ENCODE results near the gene ATP8A1. TPM values are rescaled to one million over a fixed set of nuclear protein-coding genes. Genes with fewer than 3 reads are reported as not detected.
"Not testable (repeated sequence)": the region's sequence is repeated elsewhere in the genome, so short reads cannot be mapped to it uniquely, and the experiment has no call there.

ATP8A1 gene
- polyA plus RNA-seq, 12 donors = 5.7 to 18.2 (median 11.0) TPM; not detected in 1

DNA sequence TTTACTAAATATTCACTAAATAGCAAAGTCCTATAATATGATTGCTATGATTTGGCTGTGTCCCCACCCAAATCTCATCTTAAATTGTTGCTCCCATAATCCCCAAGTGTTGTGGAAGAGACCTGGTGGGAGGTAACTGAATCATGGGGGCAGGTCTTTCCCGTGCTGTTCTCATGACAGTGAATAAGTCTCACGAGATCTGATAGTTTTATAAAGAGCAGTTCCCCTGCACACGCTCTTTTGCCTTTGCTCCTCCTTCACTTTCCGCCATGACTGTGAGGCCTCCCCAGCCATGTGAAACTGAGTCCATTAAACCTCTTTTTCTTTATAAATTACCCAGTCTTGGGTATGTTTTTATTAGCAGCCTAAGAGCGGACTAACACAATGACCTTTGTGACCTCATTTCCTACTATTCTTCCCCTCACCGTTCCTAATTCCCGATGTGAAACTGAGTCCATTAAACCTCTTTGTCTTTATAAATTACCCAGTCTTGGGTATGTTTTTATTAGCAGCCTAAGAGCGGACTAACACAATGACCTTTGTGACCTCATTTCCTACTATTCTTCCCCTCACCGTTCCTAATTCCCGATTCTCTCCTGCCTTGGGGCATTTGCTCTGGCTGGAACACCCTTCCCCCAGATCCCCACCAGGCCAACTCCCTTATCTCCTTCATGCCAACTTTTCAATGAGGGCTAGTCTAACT, 4.2 kb downstream of the ATP8A1 start:
- DNase-seq = not testable (repeated sequence)

DNA sequence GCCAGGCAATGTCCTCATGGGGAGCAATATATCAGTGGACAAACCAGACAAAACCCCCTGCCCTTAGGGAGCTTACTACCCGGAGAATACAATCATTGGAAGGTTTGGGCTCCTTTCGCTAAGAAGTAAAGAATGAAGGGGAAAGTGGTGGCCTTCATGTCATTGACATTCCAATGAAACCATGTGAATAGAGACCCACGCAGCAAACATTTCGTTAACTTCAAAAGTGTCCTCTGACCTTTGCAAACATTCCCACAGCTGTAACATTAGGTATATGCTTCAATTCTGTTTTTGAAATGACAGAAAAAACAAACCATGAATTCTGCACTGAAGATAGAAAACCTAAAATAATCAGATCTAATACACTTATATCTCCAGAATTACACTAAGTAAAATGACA, 7.0 kb downstream of the ATP8A1 start:
- DNase-seq = no peak

GRCh38 chr4:42646999-42647541, 9.8 kb downstream of the ATP8A1 start:
- no peak for DNase-seq

DNA sequence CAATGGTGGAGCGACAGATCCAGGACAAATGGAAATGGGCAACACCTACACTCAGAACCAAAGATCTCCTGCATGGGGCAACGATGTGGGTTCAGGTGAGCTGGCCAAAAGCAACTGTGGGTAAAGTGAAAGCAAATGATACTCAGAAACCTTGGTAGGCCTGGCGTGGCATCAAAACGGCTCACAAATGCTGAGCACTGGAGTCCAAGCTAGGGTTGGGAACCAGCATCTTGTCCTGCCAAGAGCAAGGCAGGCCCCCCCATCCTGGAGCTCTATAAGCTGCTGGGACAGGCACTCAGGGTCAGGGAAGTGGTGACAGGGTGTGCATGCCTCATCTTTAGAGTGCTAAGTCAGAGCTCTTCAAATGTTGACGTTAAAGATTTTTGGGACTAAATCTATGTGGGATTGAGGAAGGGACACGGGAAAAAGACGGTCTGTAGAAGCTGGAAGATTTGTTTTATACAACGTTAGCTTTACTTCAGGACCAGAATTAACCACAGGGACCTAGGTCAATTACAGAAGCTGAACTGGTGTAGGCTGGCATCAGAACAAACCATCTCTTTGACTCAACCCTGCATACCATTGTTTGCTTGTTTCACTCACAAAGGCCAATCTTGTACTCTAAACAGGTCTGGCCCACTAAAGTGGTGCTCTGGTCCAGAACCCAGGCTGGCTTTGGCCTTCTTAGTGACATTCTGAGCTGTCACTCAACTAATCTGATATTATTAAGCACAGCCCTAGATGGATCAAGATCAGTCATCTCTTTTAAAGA, 10.7 kb downstream of the ATP8A1 start:
- DNase-seq = no peak

- no peak for DNase-seq
Observed at GRCh38 chr4:42644897-42645296, 12.0 kb downstream of the ATP8A1 start.

DNA sequence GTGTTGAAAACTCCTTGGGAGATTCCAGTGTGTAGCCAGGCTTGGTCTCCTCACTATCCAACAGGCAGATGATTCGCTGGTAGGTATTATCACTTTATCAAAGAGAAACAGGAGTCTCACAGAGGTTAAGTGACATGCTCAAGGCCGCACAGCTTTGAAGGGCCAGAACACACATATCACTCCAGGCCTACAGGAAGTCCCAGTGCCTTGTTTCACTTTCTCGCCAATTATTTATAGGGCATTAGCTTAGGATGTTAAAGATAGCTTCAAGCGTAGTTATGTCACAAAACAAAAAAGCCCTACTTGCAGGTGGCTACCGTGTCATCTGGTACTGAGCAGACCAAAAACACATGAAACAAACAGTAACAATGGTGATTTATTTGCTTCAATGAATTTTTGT, 13.2 kb downstream of the ATP8A1 start:
- no peak for DNase-seq

DNA sequence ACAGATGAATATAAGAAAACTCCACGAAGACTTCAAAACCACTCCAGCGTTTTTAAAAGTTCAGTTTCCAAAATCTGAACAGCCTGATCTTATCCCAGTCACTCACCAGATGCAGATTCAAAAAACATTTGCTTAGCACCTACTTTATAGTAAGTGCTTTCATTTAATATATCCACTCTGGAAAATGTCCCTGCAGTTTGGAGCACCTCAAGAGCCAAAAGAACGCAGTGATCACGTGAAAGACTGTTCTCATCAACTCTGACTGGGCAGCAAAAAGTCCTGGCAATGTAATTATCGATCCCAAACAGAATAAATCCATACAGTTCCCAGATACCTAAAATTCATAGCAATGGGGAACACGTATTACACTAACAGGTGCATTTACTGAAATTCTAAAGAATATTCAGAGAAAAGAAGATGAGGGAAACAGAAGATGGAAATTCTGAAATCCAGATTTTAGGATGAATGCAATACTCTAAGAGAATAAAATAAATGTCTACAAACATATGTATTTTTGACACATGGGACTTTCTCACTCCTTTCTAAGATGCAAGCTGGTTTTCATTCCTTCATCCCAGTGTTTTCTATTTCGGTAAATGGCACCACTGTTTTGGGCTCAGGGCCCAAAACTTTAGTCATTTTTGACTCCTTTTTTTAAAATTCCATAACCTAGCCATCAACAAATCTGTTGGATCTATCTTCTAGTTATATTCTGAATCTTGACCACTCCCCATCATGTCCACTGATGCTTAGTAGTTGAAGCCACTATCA, 13.9 kb downstream of the ATP8A1 start:
- no peak for DNase-seq

DNA sequence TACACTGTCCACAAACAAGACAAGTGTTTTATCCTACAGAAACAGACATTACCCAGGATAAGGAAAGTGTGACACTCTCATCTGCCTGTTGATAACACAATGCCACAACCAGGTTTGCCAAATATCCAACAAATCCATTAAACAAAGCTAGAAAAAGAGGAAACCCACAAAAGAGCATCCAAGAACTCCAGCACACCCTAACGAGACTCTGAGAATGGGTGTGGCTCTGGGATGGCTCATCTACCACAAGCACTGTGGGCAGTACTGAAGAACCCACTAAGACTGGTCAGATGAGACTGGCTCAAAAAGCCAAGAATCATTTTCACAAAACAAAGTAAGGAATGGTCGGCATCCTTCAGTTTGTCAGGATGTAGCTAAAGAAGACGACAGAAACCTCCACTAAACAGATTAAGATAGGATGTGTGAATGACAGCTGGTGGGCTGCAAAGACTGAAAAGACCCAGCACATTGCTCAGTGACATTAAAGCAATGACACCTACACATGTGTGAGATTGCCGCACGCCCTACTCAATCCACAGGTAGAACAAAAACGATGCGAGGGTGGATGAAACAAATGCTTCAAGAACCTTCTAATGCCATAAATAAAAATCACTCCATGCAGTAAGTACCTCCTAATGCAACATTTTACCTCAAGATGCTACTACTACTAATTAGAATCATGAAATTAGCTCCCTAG, 14.7 kb downstream of the ATP8A1 start:
- DNase-seq = no peak

- no peak for DNase-seq
Observed at GRCh38 chr4:42641656-42642055, 15.2 kb downstream of the ATP8A1 start.

DNA sequence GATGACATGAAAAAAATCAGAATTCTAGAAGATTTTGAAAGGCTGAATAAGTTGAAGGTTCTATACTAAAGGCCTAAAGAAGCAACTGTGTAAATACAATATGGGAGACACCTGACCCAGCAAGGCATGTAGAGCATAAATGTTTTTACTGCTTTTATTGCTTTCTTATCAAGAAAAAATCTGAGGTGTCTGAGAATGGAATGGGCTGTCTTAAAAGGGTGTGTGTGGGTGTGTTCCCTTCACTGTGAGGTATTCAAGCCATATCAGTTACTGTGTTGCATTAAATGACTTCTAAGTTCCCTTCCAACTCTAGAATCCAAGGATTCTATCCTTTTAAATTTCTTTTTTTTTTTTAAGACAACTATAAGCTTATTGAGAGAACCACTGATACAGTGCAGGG, 15.7 kb downstream of the ATP8A1 start:
- no peak for DNase-seq

DNA sequence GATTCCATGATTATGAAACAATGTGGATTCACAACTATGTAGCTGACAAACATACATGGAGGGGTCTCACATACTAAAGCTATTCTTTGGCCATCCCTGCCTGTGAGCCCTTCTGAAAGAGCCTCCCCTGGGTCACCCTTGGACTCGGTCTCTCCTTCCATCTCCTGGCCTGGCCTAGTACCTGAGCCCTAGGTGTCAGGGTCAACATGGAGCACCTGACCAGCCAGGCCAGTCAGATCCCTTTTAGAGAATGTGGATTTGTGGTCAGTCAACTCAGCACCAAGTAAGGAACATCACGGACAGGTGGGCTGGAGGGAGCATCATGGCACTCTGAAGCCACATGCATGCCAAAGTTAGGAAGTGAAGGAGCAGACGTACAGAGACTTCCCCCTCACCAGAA, 16.3 kb downstream of the ATP8A1 start:
- no peak for DNase-seq

GRCh38 chr4:42638993-42639392, 17.9 kb downstream of the ATP8A1 start:
- DNase-seq = no peak

DNA sequence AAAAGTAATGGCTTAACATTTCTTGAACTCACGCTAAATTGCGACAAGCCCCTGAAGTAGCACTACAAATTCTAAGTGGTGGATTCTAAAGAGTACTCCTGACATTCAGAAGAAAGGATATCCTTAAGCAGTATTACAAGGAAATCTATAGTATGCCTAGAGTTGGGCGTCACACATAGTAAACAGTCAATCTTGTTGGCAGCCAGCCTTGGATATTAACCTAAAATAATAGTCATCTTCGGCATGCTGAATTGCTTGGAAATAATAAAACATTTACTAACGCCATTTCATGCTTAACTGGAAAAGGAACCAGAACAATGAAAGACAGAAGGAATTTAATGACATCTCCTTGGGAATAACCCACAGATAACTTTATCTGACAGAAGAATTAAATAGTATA, 18.6 kb downstream of the ATP8A1 start:
- no peak for DNase-seq

DNA sequence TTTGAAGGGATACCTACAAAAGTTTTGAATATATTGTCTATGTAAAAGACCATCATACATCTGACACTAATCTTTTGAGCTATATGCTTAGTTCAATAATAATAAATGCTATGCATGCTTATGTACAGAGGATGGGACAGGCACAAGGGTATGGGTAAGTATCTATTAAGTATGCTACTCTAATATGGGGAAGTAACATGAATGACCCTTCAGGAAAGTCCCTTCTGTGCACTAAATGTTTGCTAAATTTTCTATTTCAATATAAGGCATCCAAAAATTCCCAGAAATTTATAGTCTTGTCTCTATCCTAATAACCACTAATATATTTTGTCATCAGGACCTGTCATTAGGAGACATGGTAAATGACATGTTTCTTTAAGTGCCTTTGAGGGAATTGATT, 19.0 kb downstream of the ATP8A1 start:
- DNase-seq = no peak

GRCh38 chr4:42637104-42637503, 19.8 kb downstream of the ATP8A1 start:
- no peak for DNase-seq

- no peak for DNase-seq
Observed at GRCh38 chr4:42636645-42636949, 20.3 kb downstream of the ATP8A1 start.

DNA sequence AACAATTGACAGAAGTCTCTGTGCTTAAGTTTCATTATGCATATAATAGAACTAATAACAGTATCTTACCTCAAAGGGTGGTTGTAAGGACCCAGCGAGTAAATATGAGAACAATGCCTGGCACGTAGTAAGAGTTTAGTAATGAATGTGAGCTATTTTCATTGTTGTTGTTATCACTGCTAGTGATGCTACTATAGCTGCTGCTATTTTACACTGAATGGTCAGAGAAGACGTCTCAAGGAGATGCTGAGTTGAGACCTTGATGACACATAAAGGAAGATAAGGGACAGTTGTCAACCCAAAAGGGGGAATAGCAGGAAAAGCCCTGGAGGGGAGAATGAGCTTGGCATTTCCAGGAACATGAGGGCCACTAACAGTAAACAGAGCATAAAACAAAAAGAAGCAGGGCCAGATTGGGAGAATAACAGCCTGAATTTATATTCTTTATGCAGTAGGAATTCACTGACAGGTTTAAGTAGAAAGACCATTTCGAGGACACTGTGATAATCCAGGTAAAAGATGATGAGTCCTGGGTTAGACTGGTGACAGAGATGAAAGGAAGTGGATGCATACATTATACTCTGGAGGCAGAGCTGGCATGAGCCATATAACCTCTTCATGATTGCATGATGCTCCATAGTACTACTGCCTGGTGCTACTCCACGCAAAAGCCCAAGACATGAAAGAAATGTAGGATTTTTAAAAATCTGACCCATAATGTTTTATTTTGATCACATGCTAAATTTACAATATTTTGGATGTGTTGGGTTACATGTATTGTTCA, 23.1 kb downstream of the ATP8A1 start:
- no peak for DNase-seq

DNA sequence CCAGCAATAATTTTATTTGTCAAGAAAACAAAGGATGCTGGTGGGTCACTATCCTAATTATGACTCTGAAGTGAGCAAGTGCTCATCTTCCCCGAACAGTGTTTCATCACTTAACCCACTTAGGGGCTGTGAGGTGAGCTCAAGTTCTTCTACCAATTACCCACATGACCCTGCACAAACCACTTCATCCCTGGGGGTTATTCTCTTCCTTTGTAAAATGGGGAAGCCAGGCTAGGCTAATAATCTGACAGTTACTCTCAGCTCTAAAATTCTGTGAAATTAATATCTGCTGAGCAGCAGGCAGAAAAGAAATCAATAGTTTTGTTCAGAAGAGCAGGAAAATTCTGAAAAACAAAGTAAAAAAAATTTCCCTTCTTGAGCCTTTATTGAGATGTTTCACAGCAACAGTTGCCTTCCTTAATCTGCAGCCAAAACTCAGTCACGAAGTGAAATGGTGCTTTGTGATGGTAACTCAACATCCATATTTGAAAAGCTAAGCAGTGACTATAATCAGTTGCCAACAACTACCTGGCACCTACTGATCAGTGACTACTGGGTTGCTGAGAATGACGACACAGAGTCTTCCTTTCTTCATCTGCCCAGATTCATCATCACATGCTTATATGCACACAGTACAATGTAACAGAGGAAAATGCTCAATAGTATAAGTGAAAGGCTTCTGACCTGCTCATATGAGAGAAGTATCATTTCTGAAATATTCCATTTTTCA, 24.1 kb downstream of the ATP8A1 start:
- no peak for DNase-seq

DNA sequence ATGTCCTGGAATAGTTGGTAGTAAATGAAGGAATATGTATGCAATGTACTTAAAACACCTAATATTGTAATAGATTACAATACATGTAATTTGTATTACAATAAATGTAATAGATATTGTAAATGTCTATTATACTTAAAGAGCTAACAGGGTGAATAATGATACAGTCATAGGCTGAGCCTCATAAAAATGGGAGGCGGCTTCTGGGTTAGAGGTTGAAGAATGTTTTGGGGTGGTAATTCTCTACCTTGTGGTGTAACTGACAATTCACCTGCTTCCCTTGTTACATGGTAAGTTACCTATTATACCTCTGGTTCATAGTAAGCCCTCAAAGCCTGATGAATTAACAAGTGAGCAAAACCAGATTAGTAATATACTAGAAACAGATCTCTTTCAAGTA, 26.0 kb downstream of the ATP8A1 start:
- no peak for DNase-seq

DNA sequence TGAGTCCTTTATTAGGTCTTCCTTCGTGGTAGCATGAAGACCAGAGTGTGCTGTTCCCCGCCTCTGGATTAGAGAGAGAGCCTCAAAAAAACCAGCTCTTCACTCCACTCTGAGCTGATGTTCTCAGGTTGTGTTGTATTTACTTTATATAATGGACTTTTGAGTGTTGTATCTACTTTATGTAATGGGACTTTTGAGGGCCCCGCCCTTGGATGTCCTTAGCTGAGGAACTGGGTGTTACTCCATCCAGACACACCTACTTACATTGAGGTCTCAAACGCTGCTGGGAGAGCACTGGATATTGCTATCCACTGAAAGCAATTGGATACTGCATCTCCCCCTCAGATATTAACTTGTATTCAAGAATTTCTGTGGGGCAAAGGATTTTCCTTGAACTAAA, 28.2 kb downstream of the ATP8A1 start:
- no peak for DNase-seq

All from muscle of arm (tissue), 12 donors.